SH-SY5Y (cell line): Measurements from ENCODE around the gene SLAMF8.

Experiments used
- GATA2 ChIP-seq: IDR thresholded peaks from 2 replicates; pipeline ENCODE4 v1.6.1; 2011; ENCODE audit warnings: mild to moderate bottlenecking, low read depth, low read length
- GATA3 ChIP-seq: IDR thresholded peaks from 2 replicates; pipeline ENCODE4 v1.6.1; 2011; ENCODE audit warnings: low read depth, mild to moderate bottlenecking, low read length, moderate library complexity

Gene SLAMF8

GRCh38 chr1:159831412-159832141 is 4.9 kb downstream of the SLAMF8 start:
- TF ChIP-seq GATA3 (no peak), GATA2 (no peak)

- TF ChIP-seq GATA2 (no peak), GATA3 (no peak)
Observed at GRCh38 chr1:159832309-159832708, 5.6 kb downstream of the SLAMF8 start.

- TF ChIP-seq GATA3, result no peak
- TF ChIP-seq GATA2, result no peak
Observed at GRCh38 chr1:159835356-159835755, 8.7 kb downstream of the SLAMF8 start.

- TF ChIP-seq GATA2, result no peak
- no peak for TF ChIP-seq GATA3
Observed at GRCh38 chr1:159835862-159836525, 9.3 kb downstream of the SLAMF8 start.

- TF ChIP-seq GATA3, result no peak
- no peak for TF ChIP-seq GATA2
Observed at GRCh38 chr1:159838715-159839114, 12.0 kb downstream of the SLAMF8 start.

GRCh38 chr1:159839116-159839849 is 12.6 kb downstream of the SLAMF8 start:
- no peak for TF ChIP-seq GATA2

GRCh38 chr1:159841749-159842148 is 15.1 kb downstream of the SLAMF8 start:
- TF ChIP-seq GATA3 (no peak), GATA2 (no peak)

- TF ChIP-seq GATA3, result no peak
- no peak for TF ChIP-seq GATA2
Observed at GRCh38 chr1:159843459-159843858, 16.8 kb downstream of the SLAMF8 start.

- TF ChIP-seq GATA3, result no peak
- no peak for TF ChIP-seq GATA2
Observed at GRCh38 chr1:159845751-159846629, 19.3 kb downstream of the SLAMF8 start.

- no peak for TF ChIP-seq GATA3
- TF ChIP-seq GATA2, result no peak
Observed at GRCh38 chr1:159847231-159847630, 20.6 kb downstream of the SLAMF8 start.

GRCh38 chr1:159848326-159848725 is 21.7 kb downstream of the SLAMF8 start:
- TF ChIP-seq GATA3 (no peak), GATA2 (no peak)

GRCh38 chr1:159849626-159850366 is 23.1 kb downstream of the SLAMF8 start:
- TF ChIP-seq GATA2 (no peak), GATA3 (no peak)

GRCh38 chr1:159851407-159851806 is 24.7 kb downstream of the SLAMF8 start:
- TF ChIP-seq GATA3 (no peak), GATA2 (no peak)

- no peak for TF ChIP-seq GATA2
- TF ChIP-seq GATA3, result no peak
Observed at GRCh38 chr1:159853417-159854115, 26.9 kb downstream of the SLAMF8 start.
